HepG2 (cell line): ENCODE data around the gene MRPL28. TPM values are rescaled to one million over a fixed set of nuclear protein-coding genes. Genes with fewer than 3 reads are reported as not detected.

Experiments
- ADNP ChIP-seq: sonication (generic); formaldehyde crosslinking; IDR thresholded peaks from 2 replicates; pipeline ENCODE4 v1.4.0; 2020; ENCODE audit warnings: missing genetic modification reagents
- ATM ChIP-seq: fragments of 450-650 bp; IDR thresholded peaks from 2 replicates; pipeline ENCODE4 v1.7.1; 2017; ENCODE audit warnings: mild to moderate bottlenecking, borderline replicate concordance
- FOXA3 ChIP-seq: IDR thresholded peaks from 2 replicates; pipeline ENCODE4 v1.6.1; 2016; ENCODE audit warnings: missing genetic modification reagents, missing compliant biosample characterization
- HDAC1 ChIP-seq: sonication (generic); formaldehyde crosslinking; IDR thresholded peaks from 2 replicates; pipeline ENCODE4 v1.5.1; 2020; ENCODE audit warnings: mild to moderate bottlenecking, missing genetic modification reagents
- HDAC6 ChIP-seq: fragments of 200-600 bp; sonication (generic); IDR thresholded peaks from 2 replicates; pipeline ENCODE4 v1.7.0; 2017; ENCODE audit warnings: mild to moderate bottlenecking, antibody characterized with exemption, low read length, low read depth
- HOXA3 ChIP-seq: sonication (generic); formaldehyde crosslinking; IDR thresholded peaks from 2 replicates; pipeline ENCODE4 v1.5.0; 2020; ENCODE audit warnings: missing genetic modification reagents
- KLF12 ChIP-seq: sonication (generic); formaldehyde crosslinking; IDR thresholded peaks from 2 replicates; pipeline ENCODE4 v1.4.0; 2020; ENCODE audit warnings: missing genetic modification reagents, borderline replicate concordance
- MBNL3 ChIP-seq: fragments of 250-450 bp; sonication (Bioruptor Pico); conservative IDR thresholded peaks from 2 replicates; pipeline ENCODE4 v1.8.0; 2022; ENCODE audit warnings: mild to moderate bottlenecking, inconsistent platforms
- NCOA5 ChIP-seq: sonication (generic); formaldehyde crosslinking; IDR thresholded peaks from 2 replicates; pipeline ENCODE4 v1.4.0; 2020; ENCODE audit warnings: missing genetic modification reagents
- PHF21A ChIP-seq: sonication (generic); formaldehyde crosslinking; IDR thresholded peaks from 2 replicates; pipeline ENCODE4 v1.5.0; 2020; ENCODE audit warnings: mild to moderate bottlenecking, missing genetic modification reagents
- RFXANK ChIP-seq: IDR thresholded peaks from 2 replicates; pipeline ENCODE4 v1.6.1; 2016
- RORA ChIP-seq: sonication (generic); formaldehyde crosslinking; IDR thresholded peaks from 2 replicates; pipeline ENCODE4 v1.5.0; 2020; ENCODE audit warnings: mild to moderate bottlenecking, missing genetic modification reagents, moderate library complexity
- SETDB1 ChIP-seq: sonication (generic); formaldehyde crosslinking; IDR thresholded peaks from 2 replicates; pipeline ENCODE4 v1.5.1; 2020; ENCODE audit warnings: missing genetic modification reagents, mild to moderate bottlenecking, borderline replicate concordance
- ZC3H13 ChIP-seq: sonication (generic); formaldehyde crosslinking; IDR thresholded peaks from 2 replicates; pipeline ENCODE4 v1.8.1; 2023; ENCODE audit warnings: mild to moderate bottlenecking, missing genetic modification reagents, moderate library complexity
- ZNF143 ChIP-seq: sonication (generic); formaldehyde crosslinking; IDR thresholded peaks from 2 replicates; pipeline ENCODE4 v1.4.0; 2020; ENCODE audit warnings: missing genetic modification reagents
- ZNF44 ChIP-seq: sonication (generic); formaldehyde crosslinking; IDR thresholded peaks from 2 replicates; pipeline ENCODE4 v1.5.1; 2020; ENCODE audit warnings: mild to moderate bottlenecking, missing genetic modification reagents
- ZNF546 ChIP-seq: sonication (generic); formaldehyde crosslinking; conservative IDR thresholded peaks from 2 replicates; pipeline ENCODE4 v1.8.1; 2023; ENCODE audit warnings: mild to moderate bottlenecking, missing genetic modification reagents
- ZNF563 ChIP-seq: sonication (generic); formaldehyde crosslinking; IDR thresholded peaks from 2 replicates; pipeline ENCODE4 v1.8.0; 2022; ENCODE audit warnings: mild to moderate bottlenecking, moderate library complexity, missing genetic modification reagents
- ZNF746 ChIP-seq: sonication (generic); formaldehyde crosslinking; IDR thresholded peaks from 2 replicates; pipeline ENCODE4 v1.8.0; 2022; ENCODE audit warnings: mild to moderate bottlenecking, missing genetic modification reagents
- ZNF766 ChIP-seq: sonication (generic); formaldehyde crosslinking; IDR thresholded peaks from 2 replicates; pipeline ENCODE4 v1.5.0; 2020; ENCODE audit warnings: missing genetic modification reagents, borderline replicate concordance
- ZNF790 ChIP-seq: sonication (generic); formaldehyde crosslinking; IDR thresholded peaks from 2 replicates; pipeline ENCODE4 v1.8.0; 2022; ENCODE audit warnings: missing genetic modification reagents, mild to moderate bottlenecking, borderline replicate concordance
- polyA plus RNA-seq, 8 experiments: library from polyadenylated mRNA; depleted of rRNA in 3 of 8; stranded (reverse) in 7 of 8; unstranded in 1 of 8; fragments of >200 nt; fragmentation: Illumina TruSeq in 4 of 8; extraction: Trizol in 4 of 8; gene quantifications; 2 replicates each; pipeline versions ENCODE4 v1.2.1 to v1.2.3, GENCODE V29; 2011 to 2016; ENCODE audit warnings: low read depth in 4 of 8, missing spikeins in 1 of 8, mixed read lengths in 1 of 8; ENCODE audit not compliant: insufficient read depth in 1 of 8
- total RNA-seq, 5 experiments: library from RNA; depleted of rRNA; stranded (reverse); fragments of >200 nt; fragmentation: Illumina TruSeq; extraction: Trizol; gene quantifications; 2 replicates each; pipeline ENCODE4 v1.2.3, GENCODE V29; 2016; ENCODE audit warnings: low read depth in 1 of 5
- TF ChIP-seq, protein P1 (sequence below): sonication (generic); formaldehyde crosslinking; IDR thresholded peaks from 2 replicates; pipeline ENCODE4 v1.8.0; 2023; ENCODE audit warnings: mild to moderate bottlenecking, missing genetic modification reagents
- TF ChIP-seq, protein P2 (sequence below), 2 experiments: fragments of 450-650 bp in 1 of 2; sonication (generic) in 1 of 2; formaldehyde crosslinking; IDR thresholded peaks; 2 replicates each; pipeline versions ENCODE4 v1.5.0 to v1.8.0; 2020 to 2022; ENCODE audit warnings: mild to moderate bottlenecking in 1 of 2, missing genetic modification reagents in 1 of 2
- TF ChIP-seq, protein P3 (sequence below): fragments of 450-650 bp; IDR thresholded peaks from 2 replicates; pipeline ENCODE4 v1.6.1; 2017; ENCODE audit warnings: mild to moderate bottlenecking
- TF ChIP-seq, protein P4 (sequence below): sonication (generic); formaldehyde crosslinking; IDR thresholded peaks from 2 replicates; pipeline ENCODE4 v1.4.0; 2020; ENCODE audit warnings: missing genetic modification reagents
- TF ChIP-seq, protein P5 (sequence below): sonication (generic); formaldehyde crosslinking; IDR thresholded peaks from 2 replicates; pipeline ENCODE4 v1.5.1; 2020; ENCODE audit warnings: missing genetic modification reagents, mild to moderate bottlenecking, borderline replicate concordance

The MRPL28 gene
- total and polyA plus RNA-seq, 2 of the 13 experiments (the other 11 are each of a cell fraction or from before 2014, with no cell fraction given): 114 to 135 TPM

DNA sequence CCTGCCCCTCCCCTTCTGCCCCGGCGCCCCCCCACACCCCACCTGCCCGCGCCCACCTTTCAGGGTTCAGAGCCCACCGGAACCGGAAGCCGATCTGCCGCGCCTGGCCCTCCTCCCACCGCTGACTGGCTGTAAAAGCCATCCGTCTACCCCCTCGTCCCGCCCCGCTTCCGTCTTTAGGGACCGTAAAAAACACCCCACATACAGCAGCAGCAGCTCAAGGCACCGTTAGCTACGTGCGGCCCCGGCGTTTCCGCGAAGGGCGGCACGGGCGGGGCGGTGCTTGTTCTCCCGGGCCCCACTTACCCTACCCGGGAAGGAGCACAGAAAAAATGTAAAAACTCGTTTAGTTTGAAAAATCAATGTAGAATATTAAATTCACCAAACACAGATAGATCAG, at the start of gene MRPL28 (continued):
- TF ChIP-seq HOXA3 (CRISPR knock-in tag): peak; percentile 27; the same call in 1 of the 2 replicates
- no peak for TF ChIP-seq ZNF766 (CRISPR knock-in tag)
- peak; percentile 37 for TF ChIP-seq ZC3H13 (CRISPR knock-in tag)
- TF ChIP-seq, protein P1, sequence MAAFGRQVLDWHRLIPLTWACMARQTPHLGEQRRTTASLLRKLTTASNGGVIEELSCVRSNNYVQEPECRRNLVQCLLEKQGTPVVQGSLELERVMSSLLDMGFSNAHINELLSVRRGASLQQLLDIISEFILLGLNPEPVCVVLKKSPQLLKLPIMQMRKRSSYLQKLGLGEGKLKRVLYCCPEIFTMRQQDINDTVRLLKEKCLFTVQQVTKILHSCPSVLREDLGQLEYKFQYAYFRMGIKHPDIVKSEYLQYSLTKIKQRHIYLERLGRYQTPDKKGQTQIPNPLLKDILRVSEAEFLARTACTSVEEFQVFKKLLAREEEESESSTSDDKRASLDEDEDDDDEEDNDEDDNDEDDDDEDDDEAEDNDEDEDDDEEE (CRISPR knock-in tag): no peak
- TF ChIP-seq HDAC6: no peak
- TF ChIP-seq RORA: no peak
- no peak for TF ChIP-seq ZNF546 (CRISPR knock-in tag)
- TF ChIP-seq NCOA5 (CRISPR knock-in tag): no peak
- TF ChIP-seq, protein P2, sequence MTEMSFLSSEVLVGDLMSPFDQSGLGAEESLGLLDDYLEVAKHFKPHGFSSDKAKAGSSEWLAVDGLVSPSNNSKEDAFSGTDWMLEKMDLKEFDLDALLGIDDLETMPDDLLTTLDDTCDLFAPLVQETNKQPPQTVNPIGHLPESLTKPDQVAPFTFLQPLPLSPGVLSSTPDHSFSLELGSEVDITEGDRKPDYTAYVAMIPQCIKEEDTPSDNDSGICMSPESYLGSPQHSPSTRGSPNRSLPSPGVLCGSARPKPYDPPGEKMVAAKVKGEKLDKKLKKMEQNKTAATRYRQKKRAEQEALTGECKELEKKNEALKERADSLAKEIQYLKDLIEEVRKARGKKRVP (CRISPR knock-in tag; IDR thresholded peaks at IDR 0.05): no peak
- TF ChIP-seq ZNF790: no peak
- TF ChIP-seq ZNF143 (CRISPR knock-in tag): no peak
- TF ChIP-seq SETDB1 (CRISPR knock-in tag): no peak
- 0 out of 2 replicates have a peak, but pooled peaks have one; percentile 15 for TF ChIP-seq FOXA3
- TF ChIP-seq, protein P3, sequence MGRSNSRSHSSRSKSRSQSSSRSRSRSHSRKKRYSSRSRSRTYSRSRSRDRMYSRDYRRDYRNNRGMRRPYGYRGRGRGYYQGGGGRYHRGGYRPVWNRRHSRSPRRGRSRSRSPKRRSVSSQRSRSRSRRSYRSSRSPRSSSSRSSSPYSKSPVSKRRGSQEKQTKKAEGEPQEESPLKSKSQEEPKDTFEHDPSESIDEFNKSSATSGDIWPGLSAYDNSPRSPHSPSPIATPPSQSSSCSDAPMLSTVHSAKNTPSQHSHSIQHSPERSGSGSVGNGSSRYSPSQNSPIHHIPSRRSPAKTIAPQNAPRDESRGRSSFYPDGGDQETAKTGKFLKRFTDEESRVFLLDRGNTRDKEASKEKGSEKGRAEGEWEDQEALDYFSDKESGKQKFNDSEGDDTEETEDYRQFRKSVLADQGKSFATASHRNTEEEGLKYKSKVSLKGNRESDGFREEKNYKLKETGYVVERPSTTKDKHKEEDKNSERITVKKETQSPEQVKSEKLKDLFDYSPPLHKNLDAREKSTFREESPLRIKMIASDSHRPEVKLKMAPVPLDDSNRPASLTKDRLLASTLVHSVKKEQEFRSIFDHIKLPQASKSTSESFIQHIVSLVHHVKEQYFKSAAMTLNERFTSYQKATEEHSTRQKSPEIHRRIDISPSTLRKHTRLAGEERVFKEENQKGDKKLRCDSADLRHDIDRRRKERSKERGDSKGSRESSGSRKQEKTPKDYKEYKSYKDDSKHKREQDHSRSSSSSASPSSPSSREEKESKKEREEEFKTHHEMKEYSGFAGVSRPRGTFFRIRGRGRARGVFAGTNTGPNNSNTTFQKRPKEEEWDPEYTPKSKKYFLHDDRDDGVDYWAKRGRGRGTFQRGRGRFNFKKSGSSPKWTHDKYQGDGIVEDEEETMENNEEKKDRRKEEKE: no peak
- TF ChIP-seq ADNP (CRISPR knock-in tag): no peak
- no peak for TF ChIP-seq ZNF746 (CRISPR knock-in tag)
- TF ChIP-seq ATM: no peak
- TF ChIP-seq KLF12 (CRISPR knock-in tag): no peak
- TF ChIP-seq, protein P4, sequence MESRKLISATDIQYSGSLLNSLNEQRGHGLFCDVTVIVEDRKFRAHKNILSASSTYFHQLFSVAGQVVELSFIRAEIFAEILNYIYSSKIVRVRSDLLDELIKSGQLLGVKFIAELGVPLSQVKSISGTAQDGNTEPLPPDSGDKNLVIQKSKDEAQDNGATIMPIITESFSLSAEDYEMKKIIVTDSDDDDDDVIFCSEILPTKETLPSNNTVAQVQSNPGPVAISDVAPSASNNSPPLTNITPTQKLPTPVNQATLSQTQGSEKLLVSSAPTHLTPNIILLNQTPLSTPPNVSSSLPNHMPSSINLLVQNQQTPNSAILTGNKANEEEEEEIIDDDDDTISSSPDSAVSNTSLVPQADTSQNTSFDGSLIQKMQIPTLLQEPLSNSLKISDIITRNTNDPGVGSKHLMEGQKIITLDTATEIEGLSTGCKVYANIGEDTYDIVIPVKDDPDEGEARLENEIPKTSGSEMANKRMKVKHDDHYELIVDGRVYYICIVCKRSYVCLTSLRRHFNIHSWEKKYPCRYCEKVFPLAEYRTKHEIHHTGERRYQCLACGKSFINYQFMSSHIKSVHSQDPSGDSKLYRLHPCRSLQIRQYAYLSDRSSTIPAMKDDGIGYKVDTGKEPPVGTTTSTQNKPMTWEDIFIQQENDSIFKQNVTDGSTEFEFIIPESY (CRISPR knock-in tag): no peak
- no peak for TF ChIP-seq ZNF44 (CRISPR knock-in tag)
- TF ChIP-seq PHF21A (CRISPR knock-in tag): no peak
- TF ChIP-seq RFXANK (CRISPR knock-in tag): no peak
- TF ChIP-seq ZNF563 (CRISPR knock-in tag): no peak
- TF ChIP-seq HDAC1 (CRISPR knock-in tag): peak; percentile 59
- TF ChIP-seq, protein P5, sequence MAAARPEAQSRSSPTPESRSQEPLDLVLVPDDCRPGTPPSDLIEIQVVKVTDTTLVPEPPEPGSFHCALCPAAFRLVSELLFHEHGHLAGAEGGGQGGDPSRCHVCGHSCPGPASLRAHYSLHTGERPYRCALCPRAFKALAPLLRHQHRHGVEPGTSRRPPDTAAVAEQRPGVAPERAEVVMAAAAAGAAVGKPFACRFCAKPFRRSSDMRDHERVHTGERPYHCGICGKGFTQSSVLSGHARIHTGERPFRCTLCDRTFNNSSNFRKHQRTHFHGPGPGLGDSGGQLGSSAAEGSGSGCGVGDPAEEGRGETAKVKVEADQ (CRISPR knock-in tag): no peak
- TF ChIP-seq MBNL3: no peak
